ENCODE results near the gene FAM78B.

The FAM78B gene, protein sequence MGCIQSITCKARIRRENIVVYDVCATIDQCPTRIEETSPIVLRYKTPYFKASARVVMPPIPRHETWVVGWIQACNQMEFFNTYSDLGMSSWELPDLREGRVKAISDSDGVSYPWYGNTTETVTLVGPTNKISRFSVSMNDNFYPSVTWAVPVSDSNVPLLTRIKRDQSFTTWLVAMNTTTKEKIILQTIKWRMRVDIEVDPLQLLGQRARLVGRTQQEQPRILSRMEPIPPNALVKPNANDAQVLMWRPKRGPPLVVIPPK

DNA sequence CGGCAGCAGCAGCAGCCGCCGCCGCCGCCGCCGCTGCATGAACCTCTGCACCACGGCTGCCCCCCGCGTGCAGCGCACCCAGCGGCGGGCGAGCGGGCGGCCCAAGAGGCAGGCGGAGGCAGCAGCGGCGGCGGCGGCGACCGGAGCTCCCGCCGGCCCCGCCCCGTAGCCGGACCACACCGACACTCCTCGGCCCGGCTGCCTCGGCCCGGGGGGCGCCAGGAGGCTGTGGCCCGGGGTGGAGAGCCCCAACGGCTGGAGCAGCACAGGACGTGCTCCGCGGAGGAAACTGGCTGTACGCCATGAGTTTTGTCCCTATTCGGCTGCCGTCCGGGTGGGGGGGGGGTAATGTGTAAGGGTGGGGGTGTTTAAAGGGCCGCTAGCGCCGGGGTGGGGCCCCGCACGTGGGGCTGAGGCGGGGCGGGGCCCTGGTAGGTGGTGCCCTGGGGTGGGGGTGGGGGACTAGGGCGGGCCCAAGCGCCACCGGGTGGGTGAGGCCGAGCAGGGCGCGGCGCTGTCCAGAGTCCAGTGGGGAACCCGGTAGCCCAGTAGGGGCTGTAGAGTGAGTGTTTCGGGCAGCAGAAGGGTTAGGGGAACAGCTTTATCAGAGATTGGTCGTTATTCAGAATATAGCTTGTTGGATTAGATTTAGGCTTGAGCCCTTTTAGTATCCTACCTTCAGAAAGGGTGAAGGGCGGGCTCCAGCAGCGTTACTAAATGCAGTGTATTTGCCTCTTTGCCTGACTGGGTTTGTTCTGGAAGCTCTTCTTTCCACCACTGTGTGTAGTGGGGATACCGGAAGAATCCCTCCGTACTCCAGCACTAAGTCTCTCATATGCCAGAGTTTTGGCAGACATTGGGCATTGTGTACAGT lies at the start of gene FAM78B:
Gene FAM78B, minus strand, starts transcription at position 304 of the 874 bp plus-strand sequence. CDS start 753 bp downstream, outside the sequence.
- DNase-seq = no peak

DNA sequence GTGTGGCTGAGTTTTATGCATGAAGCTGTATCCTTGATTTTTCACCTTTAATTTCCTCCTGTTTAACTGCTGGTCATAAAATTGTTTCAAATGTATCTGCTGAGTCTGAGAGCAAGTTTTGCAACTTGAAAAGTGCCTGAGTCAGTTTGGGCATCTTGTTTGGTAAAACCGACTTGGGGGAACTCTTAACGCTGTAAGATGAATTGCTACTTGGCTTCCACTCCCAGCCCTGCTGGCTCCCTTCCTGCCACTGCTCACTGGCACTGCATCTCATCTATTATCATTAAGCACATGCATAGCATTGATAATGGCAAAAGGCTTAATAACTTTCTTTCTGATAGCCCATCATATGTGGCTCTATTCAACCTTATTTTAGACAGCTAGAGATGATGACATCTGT lies 35.7 kb upstream of the FAM78B start:
- DNase-seq = no peak

DNA sequence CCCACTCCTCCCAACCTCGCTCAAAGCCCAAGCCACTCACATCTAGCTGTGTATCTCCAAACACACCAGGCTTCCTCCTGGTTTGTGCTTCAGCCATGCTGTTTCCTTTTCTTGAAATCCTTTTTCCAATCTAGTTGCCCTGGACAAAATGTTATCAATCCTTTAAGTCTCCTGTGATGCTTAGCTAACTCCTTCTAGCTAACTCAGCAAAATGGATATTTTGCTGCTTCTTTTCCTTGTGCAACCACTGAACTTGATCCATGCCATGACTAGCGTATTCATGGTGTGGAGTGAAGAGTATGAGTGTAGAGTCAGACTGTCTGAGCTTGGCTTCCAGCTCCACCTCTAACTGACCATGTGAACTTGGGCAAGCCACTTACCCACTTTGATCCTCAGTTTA lies 33.9 kb upstream of the FAM78B start:
- DNase-seq = no peak

DNA sequence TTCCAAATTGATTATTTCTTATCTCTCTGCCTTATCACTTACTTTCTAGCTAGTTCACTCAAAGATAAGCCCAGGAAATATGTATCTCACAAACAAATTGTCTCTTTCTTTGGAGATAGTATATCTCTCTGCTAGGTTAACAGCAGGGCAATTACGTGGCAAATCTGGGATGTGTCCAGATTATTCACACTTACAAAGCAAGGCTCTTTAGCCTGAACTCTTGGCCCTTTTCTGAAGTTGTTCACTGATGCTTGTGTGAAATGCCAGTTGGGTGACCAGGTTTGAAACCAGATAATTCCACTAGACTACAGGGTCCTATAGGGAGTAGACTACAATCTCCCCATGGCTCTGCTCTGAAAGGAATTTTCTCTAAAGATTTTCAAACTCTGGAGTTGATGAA lies 30.8 kb upstream of the FAM78B start:
- no peak for DNase-seq

DNA sequence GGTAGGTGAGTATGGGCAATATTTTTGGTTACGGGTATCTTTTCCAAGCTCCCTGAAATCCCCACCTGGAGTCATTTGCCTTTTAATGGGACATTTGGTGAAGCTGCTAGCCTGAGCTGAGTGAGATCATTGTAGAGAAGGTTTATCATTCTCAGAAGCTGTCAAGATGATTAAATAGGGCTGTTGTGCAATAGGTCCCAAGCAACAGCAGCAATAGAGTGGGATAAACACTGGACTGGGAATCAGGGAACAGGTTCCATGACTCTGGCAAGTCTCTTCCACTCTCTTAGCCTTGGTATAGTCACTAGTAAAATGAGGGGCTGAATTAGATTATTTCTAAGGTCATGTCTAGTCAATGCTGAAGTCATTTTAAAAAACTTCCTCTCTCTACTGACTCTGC lies 30.3 kb upstream of the FAM78B start:
- DNase-seq = no peak

DNA sequence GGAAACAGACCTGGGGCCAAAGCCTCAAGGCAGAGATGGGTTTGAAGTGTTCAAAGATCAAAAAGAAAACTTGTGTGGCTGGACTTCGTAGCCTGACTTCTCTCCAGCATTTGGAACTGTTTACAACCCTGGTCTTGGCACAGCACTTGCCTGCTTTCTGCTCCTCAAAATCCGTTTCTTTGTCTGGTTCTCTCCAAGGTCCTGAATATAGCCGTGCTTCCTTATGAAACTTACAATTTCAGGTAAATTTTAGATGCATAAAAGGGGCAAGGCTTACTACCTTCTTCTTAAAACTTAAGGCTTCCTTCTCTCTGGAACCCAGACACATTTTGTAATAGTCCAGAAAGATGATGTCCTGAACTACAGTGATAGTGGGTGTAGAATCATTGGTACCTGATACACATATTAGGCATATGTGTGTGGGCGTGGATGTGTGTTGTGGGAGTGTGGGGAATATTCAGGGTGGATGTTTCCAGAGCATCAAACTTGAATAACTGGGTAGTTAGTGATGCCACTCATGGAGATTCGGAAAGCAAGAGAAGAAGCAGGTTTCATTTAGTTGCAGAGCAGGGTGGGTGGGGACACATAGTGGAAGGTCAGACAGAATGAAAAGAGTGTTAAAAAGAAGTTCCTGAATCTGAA lies 26.4 kb upstream of the FAM78B start:
- no peak for DNase-seq

DNA sequence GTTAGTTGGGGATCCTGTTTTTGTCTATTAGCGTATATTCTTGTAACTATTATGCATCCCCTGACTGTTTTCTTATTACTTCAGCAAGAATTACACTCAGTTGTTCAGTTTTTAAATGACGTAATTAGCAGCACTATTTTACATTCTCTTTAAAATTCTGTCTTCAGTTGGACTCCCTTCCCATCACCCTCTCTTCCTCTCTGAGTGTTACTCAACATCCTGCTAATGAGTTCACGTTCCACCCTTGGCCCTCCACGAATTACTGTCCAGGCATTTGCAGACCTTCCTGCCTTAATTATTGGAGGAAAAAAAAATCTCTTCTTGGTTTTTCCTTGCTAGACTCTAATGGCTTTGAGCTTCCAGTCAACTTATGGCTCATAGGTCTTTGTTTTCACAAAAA lies 23.6 kb upstream of the FAM78B start:
- DNase-seq = no peak

DNA sequence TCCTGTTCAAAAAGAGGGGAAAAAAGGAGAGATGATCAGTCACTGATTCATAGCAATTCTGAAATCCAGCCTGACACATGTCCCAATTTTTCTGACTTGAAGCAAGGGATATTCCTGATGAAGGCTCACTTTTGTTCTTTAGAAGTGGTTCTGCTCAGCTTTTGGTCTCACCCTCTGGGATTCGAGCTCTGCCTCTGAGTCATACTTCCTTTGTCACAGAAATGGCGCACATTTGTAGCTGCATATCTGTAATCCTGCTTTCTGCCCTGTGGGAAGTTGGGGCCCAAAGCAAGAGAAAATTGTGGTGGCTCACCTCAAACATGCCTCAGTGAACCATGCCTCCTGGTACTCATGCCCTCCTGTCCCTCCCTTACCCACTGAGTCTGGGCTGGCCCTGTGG lies 22.3 kb upstream of the FAM78B start:
- no peak for DNase-seq

DNA sequence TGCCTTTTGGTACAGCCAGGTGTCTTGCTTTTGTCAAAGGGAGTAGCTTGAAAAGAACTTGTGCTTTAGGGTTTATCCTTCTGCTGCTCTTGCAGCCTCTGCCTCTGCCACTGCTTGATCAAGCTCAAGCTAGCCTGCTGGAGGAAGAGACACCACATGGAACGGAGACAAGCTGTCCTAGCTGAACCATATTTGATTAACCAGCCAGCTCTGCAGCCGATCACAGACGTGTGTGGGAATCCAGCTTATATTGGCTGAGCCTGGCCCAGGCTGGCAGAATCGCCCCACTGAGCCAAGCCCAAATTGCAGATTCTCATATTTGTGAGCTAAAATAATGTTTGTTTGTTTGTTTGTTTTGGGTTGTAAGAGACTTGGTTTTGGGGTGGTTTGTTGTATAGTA lies 18.7 kb upstream of the FAM78B start:
- no peak for DNase-seq

DNA sequence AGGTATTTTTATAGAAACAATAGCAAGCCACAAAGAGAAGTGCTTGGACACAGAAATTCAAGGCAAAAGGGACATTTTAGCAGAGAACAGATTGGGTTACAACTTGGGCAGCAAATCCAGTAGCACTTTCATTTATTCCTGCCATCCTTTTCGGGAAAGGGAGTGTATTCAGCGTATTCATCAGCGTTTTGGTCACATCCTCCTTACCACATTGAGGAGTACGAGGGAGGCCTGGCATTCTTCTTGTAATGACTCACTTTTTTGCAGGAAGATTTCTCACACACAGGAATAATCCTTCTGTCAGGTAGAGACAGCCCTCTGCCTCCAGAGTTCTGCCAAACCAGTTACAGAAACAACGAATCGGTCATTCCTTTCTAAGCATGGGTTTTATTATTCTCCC lies 18.1 kb upstream of the FAM78B start:
- no peak for DNase-seq

DNA sequence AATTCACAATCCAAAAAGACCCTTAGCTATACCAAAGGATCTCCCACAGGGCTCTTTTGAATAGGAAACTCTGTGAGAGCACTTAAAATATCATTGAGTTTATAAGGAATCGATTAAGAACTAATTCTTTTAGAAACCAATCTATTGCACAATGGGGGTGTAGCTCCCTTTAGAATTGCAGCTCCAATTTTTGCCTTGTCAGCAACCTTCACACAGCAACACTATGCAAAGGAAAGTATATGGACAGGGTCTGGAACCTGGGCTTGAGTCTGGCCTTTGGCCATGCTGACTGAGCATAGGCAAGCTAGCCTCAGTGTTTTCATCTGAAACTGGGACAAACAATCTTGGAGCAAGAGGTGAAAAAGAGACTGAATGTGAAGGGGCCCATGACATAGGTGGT lies 17.2 kb upstream of the FAM78B start:
- no peak for DNase-seq

DNA sequence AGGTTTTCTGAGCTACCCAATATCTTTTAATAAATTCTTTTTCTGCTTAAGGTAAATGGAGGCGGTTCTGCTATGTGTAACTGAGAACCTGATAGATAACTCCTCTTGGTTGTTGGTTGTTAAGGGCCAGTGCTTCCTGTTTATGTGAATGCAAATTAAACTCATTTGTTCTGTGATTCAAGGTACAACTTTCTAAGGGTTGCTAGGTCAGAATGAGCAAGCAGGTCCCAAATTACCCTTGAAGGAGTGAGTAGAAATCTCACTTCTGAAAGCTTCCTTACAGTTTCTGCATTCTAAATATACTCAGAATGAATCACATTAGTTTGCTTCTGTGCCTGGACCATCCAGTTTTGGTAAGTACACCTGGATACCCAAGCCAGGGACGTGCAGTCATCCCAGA lies 15.5 kb upstream of the FAM78B start:
- no peak for DNase-seq

DNA sequence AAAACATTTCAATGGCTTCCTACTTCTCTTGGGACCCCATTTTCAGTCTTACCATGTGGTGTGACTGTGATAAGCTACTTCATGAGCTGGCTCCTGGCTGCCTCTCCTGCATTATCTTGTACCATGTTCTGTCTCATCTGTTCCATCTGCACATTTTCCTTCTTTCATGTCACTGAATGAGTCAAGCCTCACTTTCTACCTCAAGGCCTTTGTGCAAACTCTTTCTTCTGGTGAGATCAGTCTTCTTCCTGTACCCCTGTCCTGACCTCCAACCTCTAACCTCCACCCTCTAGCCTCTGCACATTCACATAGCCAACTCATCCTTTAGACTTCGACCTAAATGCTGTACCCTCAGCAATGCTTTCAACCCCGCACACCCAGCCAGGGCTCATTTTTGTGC lies 9.6 kb upstream of the FAM78B start:
- DNase-seq = no peak

DNA sequence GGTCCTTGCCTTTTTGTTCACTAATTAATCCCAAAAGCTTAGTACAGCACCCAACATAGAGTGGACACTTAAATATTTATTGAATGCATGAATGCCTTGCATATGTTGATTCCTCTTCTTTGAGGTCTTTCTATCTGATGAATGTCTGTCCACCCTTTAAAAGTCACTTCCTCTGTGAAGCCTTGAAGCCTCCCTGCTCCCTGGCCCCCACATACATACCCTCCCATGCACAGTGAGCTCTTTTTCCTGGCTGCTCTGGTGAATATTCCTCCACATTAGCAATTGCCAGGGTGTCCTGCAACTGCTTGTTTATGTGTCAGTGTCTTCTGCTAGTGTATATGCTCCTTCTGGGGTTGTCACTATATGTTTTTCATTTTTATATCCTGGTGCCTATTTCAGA lies 8.2 kb upstream of the FAM78B start:
- no peak for DNase-seq

DNA sequence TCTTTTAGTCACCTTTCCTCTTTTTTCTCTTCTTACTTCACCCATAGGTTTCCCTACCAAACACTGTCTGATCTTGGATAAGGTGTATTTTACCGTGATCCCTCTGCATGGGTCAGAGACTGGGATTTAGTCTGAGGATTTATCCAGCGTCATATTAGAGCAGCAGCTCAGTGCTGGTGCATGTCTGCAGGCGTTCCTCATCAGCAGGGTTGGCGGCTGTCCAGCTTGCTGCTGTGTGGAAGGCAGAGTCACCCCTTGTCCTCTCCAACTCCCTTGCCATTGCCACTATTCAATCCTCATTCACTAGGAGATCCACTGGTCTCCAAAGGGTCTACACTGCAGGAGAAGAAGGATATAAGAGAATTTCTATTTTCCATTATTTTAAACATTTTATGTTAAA lies 7.3 kb upstream of the FAM78B start:
- DNase-seq = no peak

DNA sequence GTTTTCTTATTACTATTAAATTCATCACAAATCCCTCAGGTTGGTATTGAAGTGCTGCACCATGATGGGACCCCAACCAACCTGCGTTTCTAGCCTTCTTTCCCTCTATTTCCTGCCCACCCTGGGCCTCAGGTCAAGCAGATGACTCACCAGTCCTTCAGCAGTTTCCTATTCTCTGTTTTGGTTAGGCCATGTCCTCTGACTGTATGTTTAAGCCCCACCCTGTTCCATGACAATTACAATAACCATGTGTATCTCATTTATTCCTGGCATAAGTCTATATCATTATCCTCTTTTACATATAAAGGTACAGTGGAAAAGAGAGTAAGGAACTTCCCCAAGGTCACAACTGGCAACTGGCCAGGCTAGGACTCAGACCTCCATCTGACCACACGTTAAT lies 5.3 kb upstream of the FAM78B start:
- no peak for DNase-seq

DNA sequence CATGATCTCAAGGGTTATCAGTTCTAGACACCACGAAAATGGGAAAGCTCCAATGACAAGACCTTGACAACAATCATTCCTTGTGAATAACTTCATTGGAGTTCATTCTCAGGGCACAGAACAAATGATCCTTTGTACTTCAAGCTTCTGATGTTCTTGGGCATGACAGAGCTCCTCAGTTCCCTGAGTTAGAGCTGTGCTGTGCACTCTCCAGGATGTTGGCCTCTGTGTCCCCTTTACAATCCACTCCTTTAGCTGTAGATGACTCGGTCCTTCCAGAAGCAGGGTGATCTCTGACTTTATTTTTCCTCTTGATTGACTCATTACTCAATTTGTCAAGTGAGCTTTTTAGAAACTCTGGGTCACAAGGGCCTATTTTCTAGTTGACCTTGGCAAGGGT lies 3.9 kb upstream of the FAM78B start:
- DNase-seq = no peak

DNA sequence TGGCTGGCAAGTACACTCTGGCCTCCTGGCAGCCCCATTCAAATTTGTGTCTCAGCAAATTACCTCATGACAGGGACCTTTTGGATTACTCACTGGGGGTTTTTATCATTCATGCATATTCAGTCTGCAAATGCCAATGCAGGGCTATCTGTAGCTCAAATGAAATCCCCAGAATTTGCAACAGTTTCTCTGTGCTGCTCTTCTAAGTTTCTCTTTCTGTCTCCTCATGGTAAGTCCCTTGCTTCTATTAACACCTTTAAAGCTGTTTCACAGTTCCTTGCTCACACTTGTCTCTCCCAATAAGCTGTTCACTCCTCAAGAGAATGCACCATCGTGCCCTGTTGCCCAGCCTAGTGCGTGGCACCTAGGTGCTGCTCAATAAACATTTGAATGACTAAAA lies 3.3 kb upstream of the FAM78B start:
- no peak for DNase-seq

DNA sequence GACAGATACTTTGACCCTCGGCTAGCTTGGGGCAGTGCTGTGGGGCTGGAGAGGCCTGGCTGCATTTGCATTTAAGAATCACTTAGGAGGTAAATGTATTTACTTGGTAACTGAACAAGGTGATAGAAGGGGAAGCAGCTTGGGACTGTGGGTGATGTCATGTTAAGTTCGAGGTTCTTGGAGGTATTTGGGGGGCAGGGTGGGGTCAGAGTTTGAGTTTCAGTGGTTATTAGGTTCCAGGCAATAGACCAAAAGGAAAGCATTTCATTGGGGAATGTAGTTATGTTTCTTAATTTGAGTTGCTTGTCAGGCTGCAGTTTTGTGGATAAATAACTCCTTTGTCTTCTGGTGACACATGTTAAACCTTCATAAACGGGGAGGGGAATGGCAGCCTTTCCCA lies 2.4 kb upstream of the FAM78B start:
- DNase-seq = no peak

DNA sequence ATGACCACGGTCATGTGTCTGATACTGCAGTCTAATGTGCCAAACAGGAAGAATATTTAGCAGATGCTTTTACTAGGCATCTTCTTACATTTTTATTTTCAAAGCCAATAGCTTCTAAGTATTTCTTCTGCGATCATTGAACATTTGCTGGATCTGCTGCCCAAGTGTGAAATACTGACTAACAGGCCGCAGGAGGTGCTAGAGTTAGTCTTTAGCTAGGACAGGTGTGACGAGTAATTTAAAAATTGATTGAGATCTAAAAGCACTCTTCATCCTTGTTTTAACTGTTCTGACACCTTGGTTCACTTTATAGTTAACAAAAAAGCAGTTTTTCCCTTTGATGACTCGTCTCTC lies 748 bp upstream of the FAM78B start:
- no peak for DNase-seq

DNA sequence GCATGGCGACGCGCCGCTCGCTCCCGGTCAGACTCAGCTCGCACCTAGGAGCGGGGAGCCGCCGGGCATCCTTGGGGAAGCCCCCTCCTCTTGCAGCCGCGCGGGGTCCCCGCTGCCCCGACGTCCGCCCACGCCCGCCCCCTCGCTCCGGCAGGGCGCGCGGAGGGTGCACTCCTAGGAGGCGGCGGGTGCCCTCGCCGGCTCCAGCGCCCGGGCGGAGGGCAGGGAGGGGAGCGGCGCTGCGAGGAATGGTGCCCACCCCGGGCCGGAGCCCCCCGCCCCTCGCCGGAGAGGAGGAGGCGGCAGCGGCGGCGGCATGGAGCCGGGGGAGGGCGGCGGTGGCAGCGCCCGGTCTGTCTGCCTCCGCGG lies 488 bp downstream of the FAM78B start:
- DNase-seq = no peak

DNA sequence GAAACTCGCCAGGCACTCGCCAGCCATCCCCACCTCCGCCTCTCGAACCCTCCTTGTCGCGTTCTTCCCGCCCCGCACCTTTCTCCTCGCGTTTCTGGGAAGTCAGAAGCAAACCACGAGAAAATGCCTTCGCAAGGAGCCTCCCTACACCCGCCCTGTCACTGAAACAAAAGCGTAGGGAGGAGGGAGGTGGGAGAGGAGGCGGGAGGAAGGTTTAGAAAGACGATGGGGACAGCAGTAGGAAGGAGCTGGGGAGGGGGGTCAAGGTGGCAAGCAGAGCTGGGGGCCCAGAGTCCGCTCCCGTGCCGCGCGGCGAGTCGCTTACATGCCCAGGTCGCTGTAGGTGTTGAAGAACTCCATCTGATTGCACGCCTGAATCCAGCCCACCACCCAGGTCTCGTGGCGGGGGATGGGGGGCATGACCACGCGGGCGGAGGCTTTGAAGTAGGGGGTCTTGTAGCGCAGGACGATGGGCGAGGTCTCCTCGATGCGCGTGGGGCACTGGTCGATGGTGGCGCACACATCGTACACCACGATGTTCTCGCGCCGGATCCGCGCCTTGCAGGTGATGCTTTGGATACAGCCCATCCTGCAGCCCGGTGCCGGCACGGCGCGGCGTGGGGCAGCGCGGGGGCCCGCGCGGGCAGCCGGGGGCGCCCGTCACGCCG lies 1.0 kb downstream of the FAM78B start:
- DNase-seq = no peak

DNA sequence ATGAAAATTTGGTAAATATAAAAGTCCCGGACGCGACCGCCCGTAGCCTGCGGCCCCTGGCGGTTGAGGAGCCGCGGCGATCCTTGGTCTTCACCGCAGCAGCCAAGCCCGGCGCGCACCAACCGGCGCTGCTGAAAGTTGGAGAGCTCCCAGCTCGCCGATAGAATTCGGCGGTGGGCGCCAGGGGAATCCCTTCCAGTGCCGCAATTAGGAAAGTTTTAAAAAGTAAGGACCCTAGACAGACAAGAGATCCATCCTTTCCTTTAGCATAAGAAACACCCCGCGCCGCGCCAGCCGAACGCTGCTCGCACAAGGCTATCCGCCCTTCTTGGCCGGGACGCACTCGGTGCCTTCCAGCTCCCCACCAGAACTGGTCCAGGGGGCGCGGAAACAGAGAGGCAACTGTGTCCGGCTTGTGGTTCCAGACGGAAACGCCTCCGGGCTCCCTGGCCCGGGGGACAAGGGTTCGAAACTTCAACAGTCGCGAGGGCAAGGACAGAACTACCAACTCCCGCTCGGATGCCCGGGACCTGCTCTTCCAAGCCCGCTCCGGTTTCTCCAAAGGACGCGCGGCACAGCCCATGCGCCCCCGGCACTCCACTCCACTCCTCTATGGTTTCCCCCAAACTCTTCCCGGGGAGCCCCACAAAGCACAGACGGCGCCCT lies 1.7 kb downstream of the FAM78B start:
- DNase-seq = no peak
